Hematopoietic multipotent progenitor cell (in vitro differentiated cells): ENCODE measurements around the gene LRP1B. TPM values are rescaled to one million over a fixed set of nuclear protein-coding genes. Genes with fewer than 3 reads are reported as not detected.

Experiments
- DNase-seq, 3 donors: peaks; one replicate each; pipeline ENCODE4 v3.0.0-alpha.2; 2011 to 2015; ENCODE audit warnings: low read depth in 2 of 3, low spot score in 2 of 3
- total RNA-seq: library from RNA; depleted of rRNA; stranded (reverse); fragments of >200 nt; gene quantifications from one replicate; pipeline ENCODE4 v1.2.3, GENCODE V29; 2012

The LRP1B gene
- total RNA-seq, 1 donor, result under 0.01 TPM

- DNase-seq, result no peak
These were observed 163.3 kb downstream of the LRP1B start for GRCh38 chr2:141967503-141967902.

DNA sequence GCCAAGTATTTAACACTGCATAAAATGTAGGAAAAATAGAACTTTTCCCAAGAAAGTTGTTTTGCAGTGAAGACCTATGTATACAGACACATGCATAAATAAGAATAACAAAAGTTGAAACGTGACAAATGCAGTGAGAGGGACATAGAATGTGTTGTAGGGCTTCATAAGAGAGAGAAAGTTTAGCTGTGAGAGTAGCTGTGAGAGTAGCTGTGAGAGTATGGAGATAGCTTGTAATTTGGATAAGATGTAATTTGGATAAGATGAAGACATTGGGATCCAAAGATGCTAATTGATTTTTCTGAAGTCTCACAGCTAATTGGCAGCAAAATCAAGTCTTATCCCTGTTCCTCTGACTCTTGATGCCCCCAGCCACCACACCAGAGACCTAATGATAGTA is 170.9 kb downstream of the LRP1B start:
- DNase-seq, result no peak

DNA sequence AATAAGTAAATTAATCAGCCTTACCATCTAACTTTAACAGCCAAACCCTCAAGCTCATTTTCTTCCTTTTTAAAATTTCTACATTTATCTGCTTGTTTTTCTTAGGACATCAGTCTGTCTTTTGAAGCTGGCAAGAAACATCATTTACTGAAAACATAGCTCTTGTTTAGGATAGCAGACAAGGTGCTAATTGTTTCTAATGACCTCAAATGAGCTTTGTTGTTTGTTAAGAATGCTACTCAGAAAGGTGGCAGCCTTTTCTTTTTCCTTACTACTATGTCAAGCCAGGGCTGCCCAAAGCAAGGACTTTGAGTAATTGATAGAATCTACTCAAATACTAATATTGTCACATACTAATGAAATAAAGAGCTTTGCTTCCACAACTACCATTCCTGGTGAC is 171.8 kb downstream of the LRP1B start:
- no peak for DNase-seq

DNA sequence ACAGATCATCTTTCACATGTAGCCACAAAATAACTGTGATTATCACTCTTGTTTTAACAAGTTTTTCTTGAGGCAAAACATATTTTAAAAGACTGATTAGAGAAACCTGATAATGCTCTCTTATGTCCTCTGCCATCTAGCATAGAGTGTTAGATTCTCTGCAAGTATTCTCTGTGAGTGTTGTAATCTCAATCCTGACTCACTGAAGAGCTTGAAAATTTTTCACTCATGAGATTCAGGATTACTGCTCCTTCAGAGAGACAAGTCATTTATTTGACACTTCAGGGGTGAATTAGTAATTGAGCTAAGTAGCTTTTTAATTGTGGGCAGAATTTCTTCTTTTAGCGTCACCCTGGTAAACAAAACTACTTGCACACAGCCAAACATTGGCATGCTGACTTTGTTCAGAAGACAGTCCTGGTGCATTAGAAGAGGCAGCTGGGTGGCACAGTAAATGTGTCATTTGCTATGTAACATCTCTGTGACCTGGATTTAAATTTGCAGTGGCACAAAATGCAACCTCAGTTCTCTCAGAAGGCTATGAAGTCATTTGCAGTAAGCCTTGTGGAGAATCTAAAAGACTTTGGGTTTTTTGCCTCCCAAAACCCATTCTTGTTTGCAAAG is 172.9 kb downstream of the LRP1B start:
- no peak for DNase-seq

DNA sequence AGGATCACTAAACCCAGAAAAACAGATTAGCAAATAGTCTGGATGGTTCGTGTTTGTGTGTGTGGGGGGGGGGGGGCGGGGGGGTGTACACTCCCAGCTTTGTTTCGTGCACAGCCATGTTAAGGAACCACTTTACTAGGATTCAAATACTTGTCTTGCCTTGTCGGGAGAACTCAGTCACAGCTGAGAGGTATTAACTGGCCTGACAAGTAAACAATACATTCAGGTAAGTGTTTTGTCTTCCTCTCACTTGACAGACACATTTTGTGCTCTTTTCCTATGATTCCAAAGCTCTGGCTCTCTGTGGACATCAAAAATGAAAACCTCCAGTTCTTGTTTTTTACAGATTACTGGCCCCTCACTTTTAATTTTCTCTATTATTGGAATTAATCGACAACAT is 173.5 kb downstream of the LRP1B start:
- DNase-seq, result no peak

GRCh38 chr2:141947396-141948114 is 183.3 kb downstream of the LRP1B start:
- no peak for DNase-seq

DNA sequence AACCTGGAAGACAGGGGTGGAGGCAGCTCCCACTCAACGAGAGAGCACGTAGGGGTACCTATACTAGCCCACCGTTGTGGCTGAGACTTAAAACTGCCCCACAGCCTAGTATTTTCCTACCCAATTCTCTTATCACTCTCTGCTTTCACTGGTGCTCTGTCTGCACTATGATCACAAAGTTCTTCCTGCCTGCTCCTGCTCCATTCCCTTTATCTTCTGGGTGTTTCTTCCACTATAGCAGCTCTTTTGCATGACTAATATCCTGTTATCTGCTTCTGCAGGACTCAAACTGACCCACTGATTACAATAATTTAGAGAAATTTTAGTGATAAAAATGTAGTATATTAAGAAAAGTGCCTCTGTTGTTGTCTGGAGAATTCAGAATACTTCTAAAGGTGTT is 184.8 kb downstream of the LRP1B start:
- DNase-seq, result no peak

- no peak for DNase-seq
These were observed 186.9 kb downstream of the LRP1B start for GRCh38 chr2:141943918-141944317.

GRCh38 chr2:141942006-141942789 is 188.6 kb downstream of the LRP1B start:
- no peak for DNase-seq

DNA sequence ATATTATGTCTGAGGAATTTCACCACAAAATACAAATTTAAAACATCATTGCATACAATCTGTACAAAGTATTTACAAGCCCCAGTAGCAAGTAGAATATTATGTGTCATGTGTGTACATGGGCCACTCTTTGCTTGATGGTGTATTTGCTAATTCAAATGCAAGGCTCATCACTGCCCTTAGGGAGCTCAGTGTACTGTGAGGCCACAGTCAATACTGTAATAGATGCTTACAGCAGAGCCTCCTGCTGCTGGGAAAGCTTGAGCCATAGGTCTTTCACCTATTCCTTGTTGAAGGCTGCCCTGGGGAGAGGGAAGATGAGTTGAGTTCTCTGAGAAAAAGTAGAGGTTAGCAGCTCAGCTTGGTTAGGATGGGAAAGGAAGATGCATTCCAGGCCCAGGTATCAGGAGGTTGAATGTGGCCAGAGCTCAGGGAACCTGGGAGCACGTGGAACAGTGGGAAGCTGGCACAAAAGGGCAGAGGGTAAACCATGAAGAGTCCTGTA is 189.6 kb downstream of the LRP1B start:
- no peak for DNase-seq

DNA sequence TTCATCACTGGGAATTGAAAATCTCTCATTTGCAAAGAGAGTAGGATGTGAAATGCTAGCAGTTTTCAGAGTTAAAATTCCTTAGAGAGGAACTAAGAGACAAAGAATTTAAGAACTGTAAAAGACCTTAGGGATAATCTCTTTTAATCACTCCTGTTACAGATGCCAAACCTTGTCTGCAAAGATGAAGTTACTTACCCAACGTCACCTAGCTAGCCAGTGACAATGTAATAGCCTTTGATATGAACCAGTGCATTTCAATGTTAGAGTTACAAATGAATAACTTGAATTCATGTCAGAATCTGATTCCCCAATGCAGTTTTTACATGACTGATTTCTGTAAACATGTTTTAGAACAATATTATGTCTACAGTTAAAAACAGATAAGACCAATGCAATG is 190.1 kb downstream of the LRP1B start:
- no peak for DNase-seq

- DNase-seq, result no peak
These were observed 197.6 kb downstream of the LRP1B start for GRCh38 chr2:141933226-141933625.

- no peak for DNase-seq
These were observed 198.6 kb downstream of the LRP1B start for GRCh38 chr2:141932261-141932660.

DNA sequence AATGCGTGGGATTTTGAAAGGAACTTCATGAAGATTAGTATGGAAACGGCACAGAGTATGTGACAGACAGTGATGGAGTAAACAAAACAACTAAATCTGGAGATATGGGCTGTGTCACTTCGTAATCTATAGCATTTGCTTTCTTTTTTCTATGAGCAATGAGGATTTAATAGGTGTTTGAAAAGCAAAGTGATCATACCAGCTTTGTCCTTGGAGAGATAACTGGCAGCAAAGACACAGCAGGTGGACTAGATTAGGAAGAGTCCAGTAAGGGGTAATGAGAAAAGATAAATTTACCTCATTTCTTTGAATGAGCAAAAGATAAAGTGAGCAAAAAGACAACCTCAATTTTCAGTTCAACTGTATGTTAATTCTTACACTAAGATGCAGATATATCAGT is 199.0 kb downstream of the LRP1B start:
- DNase-seq, result no peak

GRCh38 chr2:141930803-141931202 is 200.0 kb downstream of the LRP1B start:
- no peak for DNase-seq

GRCh38 chr2:141929331-141930252 is 201.2 kb downstream of the LRP1B start:
- no peak for DNase-seq

GRCh38 chr2:141928476-141928875 is 202.3 kb downstream of the LRP1B start:
- DNase-seq, result no peak

GRCh38 chr2:141927536-141927935 is 203.3 kb downstream of the LRP1B start:
- DNase-seq, result no peak

- no peak for DNase-seq
These were observed 205.3 kb downstream of the LRP1B start for GRCh38 chr2:141925511-141925910.

DNA sequence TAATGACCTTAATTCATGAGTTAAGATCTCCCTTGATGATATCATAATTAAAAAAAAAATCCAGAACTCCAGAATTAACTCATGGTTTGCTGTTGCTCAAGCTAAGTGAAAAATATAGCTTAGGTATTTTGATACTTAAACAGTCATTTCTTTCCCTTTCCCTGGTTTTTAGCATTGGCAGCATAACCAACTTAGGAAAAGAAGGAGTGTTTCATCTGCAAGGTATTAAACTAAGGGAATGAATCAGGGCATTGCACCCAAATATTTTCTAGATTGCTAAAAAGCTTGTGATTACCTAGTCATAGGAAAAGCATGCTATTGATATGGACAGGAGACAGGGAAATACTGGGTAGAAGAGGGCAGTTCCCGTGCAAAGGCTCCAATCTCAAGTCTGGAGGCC is 207.2 kb downstream of the LRP1B start:
- no peak for DNase-seq
